CD4-positive, alpha-beta T cell treated with Interleukin-15 for 1 hour (primary cell): ENCODE measurements around the gene DIAPH2.

Experiments
- DNase-seq: peaks from one replicate; pipeline ENCODE4 v3.0.0-alpha.2; 2020

The DIAPH2 gene

GRCh38 chrX:97211070-97211469 is 526.4 kb downstream of the DIAPH2 start:
- no peak for DNase-seq

- DNase-seq: no peak
These were observed 530.5 kb downstream of the DIAPH2 start for GRCh38 chrX:97215186-97215585.

GRCh38 chrX:97224148-97224547 is 539.5 kb downstream of the DIAPH2 start:
- no peak for DNase-seq

GRCh38 chrX:97229318-97229717 is 544.7 kb downstream of the DIAPH2 start:
- DNase-seq: no peak

GRCh38 chrX:97230948-97231347 is 546.3 kb downstream of the DIAPH2 start:
- DNase-seq: no peak

- DNase-seq: no peak
These were observed 549.9 kb downstream of the DIAPH2 start for GRCh38 chrX:97234471-97235081.

GRCh38 chrX:97238632-97239031 is 554.0 kb downstream of the DIAPH2 start:
- DNase-seq: no peak

- no peak for DNase-seq
These were observed 567.5 kb downstream of the DIAPH2 start for GRCh38 chrX:97252111-97252510.

- no peak for DNase-seq
These were observed 576.0 kb downstream of the DIAPH2 start for GRCh38 chrX:97260679-97261078.

- DNase-seq: no peak
These were observed 581.9 kb downstream of the DIAPH2 start for GRCh38 chrX:97266406-97267121.

- DNase-seq: no peak
These were observed 582.9 kb downstream of the DIAPH2 start for GRCh38 chrX:97267396-97268181.

GRCh38 chrX:97268182-97268680 is 583.6 kb downstream of the DIAPH2 start:
- no peak for DNase-seq

- DNase-seq: no peak
These were observed 599.9 kb downstream of the DIAPH2 start for GRCh38 chrX:97284531-97284930.

- no peak for DNase-seq
These were observed 605.6 kb downstream of the DIAPH2 start for GRCh38 chrX:97290199-97290598.

- DNase-seq: no peak
These were observed 609.4 kb downstream of the DIAPH2 start for GRCh38 chrX:97294041-97294440.

GRCh38 chrX:97295954-97296353 is 611.3 kb downstream of the DIAPH2 start:
- no peak for DNase-seq

GRCh38 chrX:97306771-97307470 is 622.3 kb downstream of the DIAPH2 start:
- no peak for DNase-seq

GRCh38 chrX:97308171-97308570 is 623.5 kb downstream of the DIAPH2 start:
- DNase-seq: no peak

GRCh38 chrX:97309487-97310116 is 625.0 kb downstream of the DIAPH2 start:
- DNase-seq: no peak

- DNase-seq: no peak
These were observed 625.7 kb downstream of the DIAPH2 start for GRCh38 chrX:97310373-97310772.

- no peak for DNase-seq
These were observed 626.6 kb downstream of the DIAPH2 start for GRCh38 chrX:97311066-97311778.

- DNase-seq: no peak
These were observed 629.7 kb downstream of the DIAPH2 start for GRCh38 chrX:97314345-97314744.
